H9 (cell line): ENCODE data around the gene PLXNA1. TPM values are rescaled to one million over a fixed set of nuclear protein-coding genes. Genes with fewer than 3 reads are reported as not detected.

Source experiments
- DNase-seq: peaks from one replicate; pipeline ENCODE4 v3.0.0-alpha.2; 2017
- H2AFZ ChIP-seq: one replicate; pipeline ENCODE4 v1.6.1; 2013; ENCODE audit warnings: mild to moderate bottlenecking, low read length, control low read depth, moderate library complexity
- H2AK5ac ChIP-seq: 2 replicates; pipeline ENCODE4 v1.6.1; 2013; ENCODE audit warnings: low read length, control low read depth, mixed read lengths; ENCODE audit not compliant: insufficient read length
- H2BK120ac ChIP-seq: one replicate; pipeline ENCODE4 v1.6.1; 2013; ENCODE audit warnings: low read depth, mild to moderate bottlenecking, low read length, control low read depth, inconsistent platforms; ENCODE audit not compliant: poor library complexity, severe bottlenecking
- H2BK12ac ChIP-seq: 2 replicates; pipeline ENCODE4 v1.6.1; 2013; ENCODE audit warnings: low read length, control low read depth, mixed read lengths, low read depth; ENCODE audit not compliant: insufficient read length
- H2BK15ac ChIP-seq: 2 replicates; pipeline ENCODE4 v1.6.1; 2013; ENCODE audit warnings: low read depth, low read length, control low read depth
- H2BK20ac ChIP-seq: one replicate; pipeline ENCODE4 v1.6.1; 2013; ENCODE audit warnings: low read depth, mild to moderate bottlenecking, low read length, control low read depth, inconsistent platforms; ENCODE audit not compliant: poor library complexity, severe bottlenecking
- H2BK5ac ChIP-seq: 2 replicates; pipeline ENCODE4 v1.6.1; 2013; ENCODE audit warnings: low read length, control low read depth, mixed read lengths; ENCODE audit not compliant: insufficient read length
- H3K14ac ChIP-seq: 2 replicates; pipeline ENCODE4 v1.6.1; 2013; ENCODE audit warnings: low read length, control low read depth; ENCODE audit not compliant: insufficient read depth
- H3K18ac ChIP-seq: 2 replicates; pipeline ENCODE4 v1.6.1; 2013; ENCODE audit warnings: low read depth, mild to moderate bottlenecking, mixed read lengths, low read length, control low read depth; ENCODE audit not compliant: insufficient read length
- H3K23ac ChIP-seq: 2 replicates; pipeline ENCODE4 v1.6.1; 2013; ENCODE audit warnings: low read length, control low read depth, mixed read lengths, low read depth; ENCODE audit not compliant: insufficient read length
- H3K23me2 ChIP-seq: 2 replicates; pipeline ENCODE4 v1.6.1; 2013; ENCODE audit warnings: low read depth, mild to moderate bottlenecking, mixed read lengths, low read length, control low read depth; ENCODE audit not compliant: insufficient read length, poor library complexity, severe bottlenecking
- H3K27ac ChIP-seq: 2 replicates; pipeline ENCODE4 v1.5.1; 2013; ENCODE audit warnings: low read length, control low read depth, mixed read lengths, low read depth; ENCODE audit not compliant: insufficient read length
- H3K27me3 ChIP-seq: 2 replicates; pipeline ENCODE4 v1.6.1; 2013; ENCODE audit warnings: low read length, control low read depth, inconsistent platforms; ENCODE audit not compliant: insufficient read depth
- H3K4ac ChIP-seq: 2 replicates; pipeline ENCODE4 v1.6.1; 2013; ENCODE audit warnings: low read depth, mild to moderate bottlenecking, control low read depth, inconsistent platforms, low read length, moderate library complexity
- H3K4me1 ChIP-seq: 2 replicates; pipeline ENCODE4 v1.6.1; 2013; ENCODE audit warnings: low read length, control low read depth, inconsistent platforms; ENCODE audit not compliant: insufficient read depth
- H3K4me2 ChIP-seq: 2 replicates; pipeline ENCODE4 v1.6.1; 2013; ENCODE audit warnings: low read length, control low read depth, mixed read lengths; ENCODE audit not compliant: insufficient read length, insufficient read depth
- H3K56ac ChIP-seq: 2 replicates; pipeline ENCODE4 v1.6.1; 2013; ENCODE audit warnings: low read depth, mild to moderate bottlenecking, mixed read lengths, low read length, control low read depth; ENCODE audit not compliant: insufficient read length
- H3K79me1 ChIP-seq: 2 replicates; pipeline ENCODE4 v1.6.1; 2013; ENCODE audit warnings: low read depth, mild to moderate bottlenecking, moderate library complexity, low read length, control low read depth, inconsistent platforms; ENCODE audit not compliant: insufficient read depth, poor library complexity, severe bottlenecking
- H3K79me2 ChIP-seq: 2 replicates; pipeline ENCODE4 v1.6.1; 2013; ENCODE audit warnings: low read length, control low read depth, inconsistent platforms; ENCODE audit not compliant: insufficient read depth
- H3K9ac ChIP-seq: 2 replicates; pipeline ENCODE4 v1.6.1; 2013; ENCODE audit warnings: low read length, control low read depth, mixed read lengths; ENCODE audit not compliant: insufficient read length; ENCODE audit errors: extremely low read depth
- H3K9me3 ChIP-seq: one replicate; pipeline ENCODE4 v1.6.1; 2013; ENCODE audit warnings: low read depth, low read length, inconsistent platforms; ENCODE audit not compliant: control insufficient read depth
- H3T11ph ChIP-seq: one replicate; pipeline ENCODE4 v1.6.1; 2013; ENCODE audit warnings: mild to moderate bottlenecking, low read length, control low read depth, inconsistent platforms
- H4K20me1 ChIP-seq: one replicate; pipeline ENCODE4 v1.6.1; 2013; ENCODE audit not compliant: control insufficient read depth, insufficient read length, insufficient read depth
- H4K5ac ChIP-seq: 2 replicates; pipeline ENCODE4 v1.6.1; 2013; ENCODE audit warnings: low read depth, mild to moderate bottlenecking, mixed read lengths, low read length, control low read depth; ENCODE audit not compliant: insufficient read length
- H4K8ac ChIP-seq: replicated peaks from 2 replicates; pipeline ENCODE4 v1.6.1; 2013; ENCODE audit warnings: low read length, control low read depth, mixed read lengths, low read depth; ENCODE audit not compliant: insufficient read length
- H4K91ac ChIP-seq: 2 replicates; pipeline ENCODE4 v1.6.1; 2013; ENCODE audit warnings: low read depth, mild to moderate bottlenecking, moderate library complexity, mixed read lengths, low read length, control low read depth; ENCODE audit not compliant: insufficient read length
- H3K27ac Mint-ChIP-seq, 3 experiments: 2 replicates in 2 of 3; 3 replicates in 1 of 3; pipeline ENCODE4 v1.8.0; 2020 to 2021; ENCODE audit warnings: mixed read lengths in 3 of 3, mild to moderate bottlenecking in 1 of 3, moderate library complexity in 1 of 3
- H3K27me3 Mint-ChIP-seq: 2 replicates; pipeline ENCODE4 v1.8.0; 2021; ENCODE audit warnings: low read depth, mild to moderate bottlenecking, moderate library complexity, mixed read lengths
- H3K36me3 Mint-ChIP-seq, 3 experiments: 2 replicates in 2 of 3; 3 replicates in 1 of 3; pipeline ENCODE4 v1.8.0; 2020 to 2021; ENCODE audit warnings: low read depth in 3 of 3, mixed read lengths in 3 of 3; ENCODE audit not compliant: insufficient read depth in 1 of 3
- H3K4me1 Mint-ChIP-seq, 2 experiments: 2 replicates each; pipeline ENCODE4 v1.8.0; 2020; ENCODE audit warnings: mixed read lengths in 2 of 2
- H3K4me3 Mint-ChIP-seq, 2 experiments: 2 replicates in 1 of 2; 3 replicates in 1 of 2; pipeline ENCODE4 v1.8.0; 2020 to 2021; ENCODE audit warnings: mild to moderate bottlenecking in 2 of 2, mixed read lengths in 2 of 2, moderate library complexity in 1 of 2
- H3K9me3 Mint-ChIP-seq, 2 experiments: 2 replicates in 1 of 2; 3 replicates in 1 of 2; pipeline ENCODE4 v1.8.0; 2020; ENCODE audit warnings: mild to moderate bottlenecking in 2 of 2, mixed read lengths in 2 of 2, moderate library complexity in 1 of 2
- CTCF ChIP-seq: fragments of 200-600 bp; sonication (generic); conservative IDR thresholded peaks from 3 replicates; pipeline ENCODE4 v1.8.0; 2021; ENCODE audit warnings: antibody characterized with exemption, mild to moderate bottlenecking
- WGBS: extraction: QIAGEN DNeasy Blood & Tissue Kit; methylation state at CpG from one replicate; pipeline ENCODE4 v1.1.7; 2013; ENCODE audit warnings: missing lambda C conversion rate, low lambda C conversion rate, mixed read lengths; ENCODE audit not compliant: insufficient read length; ENCODE audit errors: extremely low coverage; 5-methylcytosine and 5-hydroxymethylcytosine counted together
- total RNA-seq: library from RNA; stranded (reverse); gene quantifications from 2 replicates; pipeline ENCODE4 v1.2.1, GENCODE V29; 2021

The PLXNA1 gene
- total RNA-seq, 1 experiment from 2014 or later, result 42.1 TPM

GRCh38 chr3:127017781-127018180 is 34.9 kb downstream of the PLXNA1 start:
- Mint-ChIP-seq H3K27me3 (no peaks in the 10 kb centered on the region), H3K4me3 (no peak overlapping the region), H3K27ac (no peak overlapping the region; a peak in 1 of 7 replicates), H3K9me3 (no peaks in the 10 kb centered on the region), H3K4me1 (no peaks in the 10 kb centered on the region), H3K36me3 (peaks cover 14 to 58% (median 51%) of the 10 kb centered on the region in 3 experiments; a peak in 6 of 7 replicates)
- DNase-seq, result no peak
- Histone ChIP-seq H3K4ac (no peak overlapping the region), H3K9ac (no peak overlapping the region), H2BK20ac (no peak overlapping the region), H3K4me2 (no peak overlapping the region), H2AFZ (no peak overlapping the region), H2AK5ac (no peak overlapping the region), H4K8ac (no peak overlapping the region), H3K27ac (no peak overlapping the region), H3K9me3 (no peaks in the 10 kb centered on the region), H2BK12ac (no peak overlapping the region), H3K79me2 (no peaks in the 10 kb centered on the region), H3K23me2 (no peaks in the 10 kb centered on the region), H3K18ac (no peak overlapping the region), H4K5ac (no peak overlapping the region), H4K91ac (no peak overlapping the region), H3K79me1 (no peaks in the 10 kb centered on the region), H3K14ac (no peak overlapping the region), H3T11ph (no peak overlapping the region), H2BK5ac (no peak overlapping the region), H2BK15ac (no peak overlapping the region), H3K4me1 (no peaks in the 10 kb centered on the region), H3K27me3 (no peaks in the 10 kb centered on the region), H4K20me1 (no peaks in the 10 kb centered on the region), H3K23ac (no peak overlapping the region), H3K56ac (no peak overlapping the region), H2BK120ac (no peak overlapping the region)
- no peak for TF ChIP-seq CTCF
- no CpG with 5 or more reads among the region's 17 CpGs for WGBS
